ENCODE results near the gene CDK5R2. TPM values are rescaled to one million over a fixed set of nuclear protein-coding genes. Genes with fewer than 3 reads are reported as not detected.
A peak's percentile ranks its signal among the peaks of the same experiment; 100 is the strongest.

The CDK5R2 gene
- polyA plus RNA-seq, 2 donors, result not detected

GRCh38 chr2:218946621-218947020 is 12.8 kb upstream of the CDK5R2 start:
- H3K4me1 ChIP-seq (ENCODE audit: control insufficient read depth in 2 of 2, insufficient read depth in 2 of 2, low read length in 1 of 2), result no peaks in the 10 kb centered on the region
- H3K4me3 ChIP-seq (ENCODE audit: low read depth in 1 of 2, low read length in 2 of 2), result no peak overlapping the region
- 74 to 100% methylated on average over 1 of the region's 1 CpG for whole genome bisulfite sequencing, 2 donors
- no peaks in the 10 kb centered on the region for H3K9me3 ChIP-seq (ENCODE audit: control insufficient read depth in 2 of 2, insufficient read depth in 1 of 2, low read depth in 1 of 2, low read length in 1 of 2)
- no peak overlapping the region for H3K27ac ChIP-seq (ENCODE audit: low read depth in 2 of 2, low read length in 1 of 2)
- H3K36me3 ChIP-seq (ENCODE audit: control insufficient read depth in 2 of 2, insufficient read depth in 2 of 2, low read length in 1 of 2), result no peaks in the 10 kb centered on the region
- no peaks in the 10 kb centered on the region for H3K27me3 ChIP-seq (ENCODE audit: control insufficient read depth in 1 of 2, insufficient read depth in 2 of 2, low read length in 2 of 2)

- Histone ChIP-seq H3K36me3 (ENCODE audit: control insufficient read depth in 2 of 2, insufficient read depth in 2 of 2, low read length in 1 of 2) (no peaks in the 10 kb centered on the region), H3K27me3 (ENCODE audit: control insufficient read depth in 1 of 2, insufficient read depth in 2 of 2, low read length in 2 of 2) (peaks cover 0 to 2% of the 10 kb centered on the region in 2 donors), H3K4me3 (ENCODE audit: low read depth in 1 of 2, low read length in 2 of 2) (no peak overlapping the region), H3K9me3 (ENCODE audit: control insufficient read depth in 2 of 2, insufficient read depth in 1 of 2, low read depth in 1 of 2, low read length in 1 of 2) (no peaks in the 10 kb centered on the region), H3K4me1 (ENCODE audit: control insufficient read depth in 2 of 2, insufficient read depth in 2 of 2, low read length in 1 of 2) (no peaks in the 10 kb centered on the region), H3K27ac (ENCODE audit: low read depth in 2 of 2, low read length in 1 of 2) (no peak overlapping the region)
- 88 to 94% methylated on average over 7 of the region's 7 CpGs for WGBS, 2 donors
Measured at GRCh38 chr2:218952160-218952559, 7.3 kb upstream of the CDK5R2 start.

GRCh38 chr2:218953366-218953954 is 6.0 kb upstream of the CDK5R2 start:
- Histone ChIP-seq H3K27me3 (ENCODE audit: control insufficient read depth in 1 of 2, insufficient read depth in 2 of 2, low read length in 2 of 2) (peaks cover 0 to 2% of the 10 kb centered on the region in 2 donors), H3K4me3 (ENCODE audit: low read depth in 1 of 2, low read length in 2 of 2) (no peak overlapping the region), H3K27ac (ENCODE audit: low read depth in 2 of 2, low read length in 1 of 2) (no peak overlapping the region), H3K9me3 (ENCODE audit: control insufficient read depth in 2 of 2, insufficient read depth in 1 of 2, low read depth in 1 of 2, low read length in 1 of 2) (no peaks in the 10 kb centered on the region), H3K4me1 (ENCODE audit: control insufficient read depth in 2 of 2, insufficient read depth in 2 of 2, low read length in 1 of 2) (no peaks in the 10 kb centered on the region), H3K36me3 (ENCODE audit: control insufficient read depth in 2 of 2, insufficient read depth in 2 of 2, low read length in 1 of 2) (no peaks in the 10 kb centered on the region)
- 69 to 70% methylated on average over 18 of the region's 18 CpGs for WGBS, 2 donors

- Histone ChIP-seq H3K36me3 (ENCODE audit: control insufficient read depth in 2 of 2, insufficient read depth in 2 of 2, low read length in 1 of 2) (no peaks in the 10 kb centered on the region), H3K9me3 (ENCODE audit: control insufficient read depth in 2 of 2, insufficient read depth in 1 of 2, low read depth in 1 of 2, low read length in 1 of 2) (no peaks in the 10 kb centered on the region), H3K4me1 (ENCODE audit: control insufficient read depth in 2 of 2, insufficient read depth in 2 of 2, low read length in 1 of 2) (peaks cover 2 to 4% of the 10 kb centered on the region in 2 donors), H3K27ac (ENCODE audit: low read depth in 2 of 2, low read length in 1 of 2) (no peak overlapping the region), H3K4me3 (ENCODE audit: low read depth in 1 of 2, low read length in 2 of 2) (no peak overlapping the region), H3K27me3 (ENCODE audit: control insufficient read depth in 1 of 2, insufficient read depth in 2 of 2, low read length in 2 of 2) (peaks cover 0 to 8% of the 10 kb centered on the region in 2 donors)
- WGBS, 2 donors, result 83 to 88% methylated on average over 8 of the region's 8 CpGs
Measured at GRCh38 chr2:218954541-218955300, 4.7 kb upstream of the CDK5R2 start.

- peaks cover 0 to 16% of the 10 kb centered on the region in 2 donors for H3K27me3 ChIP-seq (ENCODE audit: control insufficient read depth in 1 of 2, insufficient read depth in 2 of 2, low read length in 2 of 2)
- 41 to 45% methylated on average over 1 of the region's 1 CpG for WGBS, 2 donors
- H3K9me3 ChIP-seq (ENCODE audit: control insufficient read depth in 2 of 2, insufficient read depth in 1 of 2, low read depth in 1 of 2, low read length in 1 of 2), result no peaks in the 10 kb centered on the region
- no peak overlapping the region for H3K27ac ChIP-seq (ENCODE audit: low read depth in 2 of 2, low read length in 1 of 2)
- no peaks in the 10 kb centered on the region for H3K36me3 ChIP-seq (ENCODE audit: control insufficient read depth in 2 of 2, insufficient read depth in 2 of 2, low read length in 1 of 2)
- no peak overlapping the region for H3K4me3 ChIP-seq (ENCODE audit: low read depth in 1 of 2, low read length in 2 of 2)
- H3K4me1 ChIP-seq (ENCODE audit: control insufficient read depth in 2 of 2, insufficient read depth in 2 of 2, low read length in 1 of 2), result peaks cover 6 to 13% of the 10 kb centered on the region in 2 donors
Measured at GRCh38 chr2:218956039-218956438, 3.4 kb upstream of the CDK5R2 start.

GRCh38 chr2:218957671-218958070 is 1.8 kb upstream of the CDK5R2 start:
- peaks cover 0 to 5% of the 10 kb centered on the region in 2 donors for H3K9me3 ChIP-seq (ENCODE audit: control insufficient read depth in 2 of 2, insufficient read depth in 1 of 2, low read depth in 1 of 2, low read length in 1 of 2)
- peaks cover 6 to 15% of the 10 kb centered on the region in 2 donors for H3K4me1 ChIP-seq (ENCODE audit: control insufficient read depth in 2 of 2, insufficient read depth in 2 of 2, low read length in 1 of 2)
- no peaks in the 10 kb centered on the region for H3K36me3 ChIP-seq (ENCODE audit: control insufficient read depth in 2 of 2, insufficient read depth in 2 of 2, low read length in 1 of 2)
- H3K4me3 ChIP-seq (ENCODE audit: low read depth in 1 of 2, low read length in 2 of 2), result no peak overlapping the region
- peaks cover 4 to 23% of the 10 kb centered on the region in 2 donors for H3K27me3 ChIP-seq (ENCODE audit: control insufficient read depth in 1 of 2, insufficient read depth in 2 of 2, low read length in 2 of 2)
- 74 to 81% methylated on average over 4 of the region's 4 CpGs for WGBS, 2 donors
- H3K27ac ChIP-seq (ENCODE audit: low read depth in 2 of 2, low read length in 1 of 2), result no peak overlapping the region

- Histone ChIP-seq H3K36me3 (ENCODE audit: control insufficient read depth in 2 of 2, insufficient read depth in 2 of 2, low read length in 1 of 2) (no peaks in the 10 kb centered on the region), H3K27me3 (ENCODE audit: control insufficient read depth in 1 of 2, insufficient read depth in 2 of 2, low read length in 2 of 2) (peaks cover 4 to 26% of the 10 kb centered on the region in 2 donors), H3K4me3 (ENCODE audit: low read depth in 1 of 2, low read length in 2 of 2) (no peak overlapping the region), H3K27ac (ENCODE audit: low read depth in 2 of 2, low read length in 1 of 2) (no peak overlapping the region), H3K4me1 (ENCODE audit: control insufficient read depth in 2 of 2, insufficient read depth in 2 of 2, low read length in 1 of 2) (peaks cover 6 to 21% of the 10 kb centered on the region in 2 donors), H3K9me3 (ENCODE audit: control insufficient read depth in 2 of 2, insufficient read depth in 1 of 2, low read depth in 1 of 2, low read length in 1 of 2) (peaks cover 0 to 5% of the 10 kb centered on the region in 2 donors)
- 88% methylated on average over 1 of the region's 1 CpG for WGBS, 2 donors
Measured at GRCh38 chr2:218958276-218958675, 1.2 kb upstream of the CDK5R2 start.

- H3K4me3 ChIP-seq (ENCODE audit: low read depth in 1 of 2, low read length in 2 of 2), result peak overlapping the region; percentile 16 to 47
- H3K9me3 ChIP-seq (ENCODE audit: control insufficient read depth in 2 of 2, insufficient read depth in 1 of 2, low read depth in 1 of 2, low read length in 1 of 2), result peaks cover 0 to 5% of the 10 kb centered on the region in 2 donors
- peaks cover 10 to 34% of the 10 kb centered on the region in 2 donors for H3K27me3 ChIP-seq (ENCODE audit: control insufficient read depth in 1 of 2, insufficient read depth in 2 of 2, low read length in 2 of 2)
- no peak overlapping the region for H3K27ac ChIP-seq (ENCODE audit: low read depth in 2 of 2, low read length in 1 of 2)
- no peaks in the 10 kb centered on the region for H3K36me3 ChIP-seq (ENCODE audit: control insufficient read depth in 2 of 2, insufficient read depth in 2 of 2, low read length in 1 of 2)
- WGBS, 2 donors, result 1 to 2% methylated on average over 52 to 67 of the region's 67 CpGs
- H3K4me1 ChIP-seq (ENCODE audit: control insufficient read depth in 2 of 2, insufficient read depth in 2 of 2, low read length in 1 of 2), result peaks cover 6 to 21% of the 10 kb centered on the region in 2 donors
Measured at GRCh38 chr2:218959761-218960308, 369 bp downstream of the CDK5R2 start.

- Histone ChIP-seq H3K4me3 (ENCODE audit: low read depth in 1 of 2, low read length in 2 of 2) (peak overlapping the region in 1 of 2 donors; percentile 47), H3K4me1 (ENCODE audit: control insufficient read depth in 2 of 2, insufficient read depth in 2 of 2, low read length in 1 of 2) (peaks cover 6 to 21% of the 10 kb centered on the region in 2 donors), H3K9me3 (ENCODE audit: control insufficient read depth in 2 of 2, insufficient read depth in 1 of 2, low read depth in 1 of 2, low read length in 1 of 2) (peaks cover 0 to 5% of the 10 kb centered on the region in 2 donors), H3K27ac (ENCODE audit: low read depth in 2 of 2, low read length in 1 of 2) (no peak overlapping the region), H3K36me3 (ENCODE audit: control insufficient read depth in 2 of 2, insufficient read depth in 2 of 2, low read length in 1 of 2) (no peaks in the 10 kb centered on the region), H3K27me3 (ENCODE audit: control insufficient read depth in 1 of 2, insufficient read depth in 2 of 2, low read length in 2 of 2) (peaks cover 10 to 34% of the 10 kb centered on the region in 2 donors)
- 2 to 3% methylated on average over 77 to 87 of the region's 87 CpGs for WGBS, 2 donors
Measured at GRCh38 chr2:218960309-218961165, 1.1 kb downstream of the CDK5R2 start.

All from esophagus (tissue), 2 donors.